RWPE2 (cell line): ENCODE results near the gene SETBP1.
"Not testable (repeated sequence)": the region's sequence is repeated elsewhere in the genome, so short reads cannot be mapped to it uniquely, and the experiment has no call there.

Experiments
- ATAC-seq: fragments of 200-7000 bp; cut with Tn5 transposase; 3 replicates; pipeline ENCODE4 v1.9.1; 2021; ENCODE audit warnings: low read depth
- DNase-seq: peaks from one replicate; pipeline ENCODE4 v3.0.0-alpha.2; 2020; ENCODE audit warnings: low spot score
- H3K27ac ChIP-seq: fragments of 450-650 bp; 2 replicates; pipeline ENCODE4 v1.5.1; 2017; ENCODE audit warnings: mild to moderate bottlenecking; ENCODE audit not compliant: poor library complexity, severe bottlenecking
- H3K27me3 ChIP-seq: fragments of 250-450 bp; sonication (Bioruptor Pico); 2 replicates; pipeline ENCODE4 v1.5.1; 2021; ENCODE audit warnings: mild to moderate bottlenecking, moderate library complexity; ENCODE audit not compliant: insufficient read depth, poor library complexity, severe bottlenecking
- H3K36me3 ChIP-seq: fragments of 250-450 bp; sonication (Bioruptor Pico); 2 replicates; pipeline ENCODE4 v1.5.1; 2020; ENCODE audit warnings: low read depth, mild to moderate bottlenecking, moderate library complexity
- H3K4me1 ChIP-seq: fragments of 250-450 bp; sonication (Bioruptor Pico); 2 replicates; pipeline ENCODE4 v1.5.1; 2021; ENCODE audit warnings: mild to moderate bottlenecking, moderate library complexity; ENCODE audit not compliant: insufficient read depth, poor library complexity, severe bottlenecking
- H3K4me3 ChIP-seq: fragments of 250-450 bp; sonication (Bioruptor Pico); 2 replicates; pipeline ENCODE4 v1.5.1; 2021; ENCODE audit warnings: mild to moderate bottlenecking, moderate library complexity; ENCODE audit not compliant: severe bottlenecking
- H3K9me3 ChIP-seq: fragments of 250-450 bp; sonication (Bioruptor Pico); 2 replicates; pipeline ENCODE4 v1.5.1; 2021; ENCODE audit warnings: mild to moderate bottlenecking, moderate library complexity; ENCODE audit not compliant: severe bottlenecking
- TF ChIP-seq, protein P1 (sequence below): fragments of 450-650 bp; IDR thresholded peaks from one replicate; pipeline ENCODE4 v1.5.1; 2017; ENCODE audit warnings: mild to moderate bottlenecking, moderate library complexity; ENCODE audit not compliant: poor library complexity, severe bottlenecking

Gene SETBP1

DNA sequence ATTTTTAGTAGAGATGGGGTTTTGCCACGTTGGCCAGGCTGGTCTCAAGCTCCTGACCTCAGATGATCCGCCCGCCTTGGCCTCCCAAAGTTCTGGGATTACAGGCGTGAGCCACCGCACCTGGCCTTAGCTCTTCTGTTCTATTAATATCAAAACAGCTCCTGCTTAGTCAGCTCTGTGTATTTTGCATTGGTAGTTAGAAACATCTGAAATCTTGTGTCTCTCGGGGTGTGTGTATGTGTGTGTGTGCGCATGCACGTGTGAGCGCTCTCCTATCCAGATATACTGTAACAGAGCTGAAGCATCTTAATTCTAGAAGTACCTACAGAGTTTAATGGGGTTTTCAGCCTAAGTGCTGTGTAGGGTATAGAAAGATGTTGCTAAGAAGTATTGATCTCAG lies 33.7 kb downstream of the SETBP1 start:
- ATAC-seq = no peak
- Histone ChIP-seq H3K9me3 (no peaks in the 10 kb centered on the region), H3K27ac (peak overlapping the region; percentile 81), H3K27me3 (no peaks in the 10 kb centered on the region), H3K4me1 (peaks cover 22% of the 10 kb centered on the region), H3K4me3 (no peak overlapping the region), H3K36me3 (no peaks in the 10 kb centered on the region)
- DNase-seq = no peak
- TF ChIP-seq, protein P1, sequence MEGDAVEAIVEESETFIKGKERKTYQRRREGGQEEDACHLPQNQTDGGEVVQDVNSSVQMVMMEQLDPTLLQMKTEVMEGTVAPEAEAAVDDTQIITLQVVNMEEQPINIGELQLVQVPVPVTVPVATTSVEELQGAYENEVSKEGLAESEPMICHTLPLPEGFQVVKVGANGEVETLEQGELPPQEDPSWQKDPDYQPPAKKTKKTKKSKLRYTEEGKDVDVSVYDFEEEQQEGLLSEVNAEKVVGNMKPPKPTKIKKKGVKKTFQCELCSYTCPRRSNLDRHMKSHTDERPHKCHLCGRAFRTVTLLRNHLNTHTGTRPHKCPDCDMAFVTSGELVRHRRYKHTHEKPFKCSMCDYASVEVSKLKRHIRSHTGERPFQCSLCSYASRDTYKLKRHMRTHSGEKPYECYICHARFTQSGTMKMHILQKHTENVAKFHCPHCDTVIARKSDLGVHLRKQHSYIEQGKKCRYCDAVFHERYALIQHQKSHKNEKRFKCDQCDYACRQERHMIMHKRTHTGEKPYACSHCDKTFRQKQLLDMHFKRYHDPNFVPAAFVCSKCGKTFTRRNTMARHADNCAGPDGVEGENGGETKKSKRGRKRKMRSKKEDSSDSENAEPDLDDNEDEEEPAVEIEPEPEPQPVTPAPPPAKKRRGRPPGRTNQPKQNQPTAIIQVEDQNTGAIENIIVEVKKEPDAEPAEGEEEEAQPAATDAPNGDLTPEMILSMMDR = no peak

DNA sequence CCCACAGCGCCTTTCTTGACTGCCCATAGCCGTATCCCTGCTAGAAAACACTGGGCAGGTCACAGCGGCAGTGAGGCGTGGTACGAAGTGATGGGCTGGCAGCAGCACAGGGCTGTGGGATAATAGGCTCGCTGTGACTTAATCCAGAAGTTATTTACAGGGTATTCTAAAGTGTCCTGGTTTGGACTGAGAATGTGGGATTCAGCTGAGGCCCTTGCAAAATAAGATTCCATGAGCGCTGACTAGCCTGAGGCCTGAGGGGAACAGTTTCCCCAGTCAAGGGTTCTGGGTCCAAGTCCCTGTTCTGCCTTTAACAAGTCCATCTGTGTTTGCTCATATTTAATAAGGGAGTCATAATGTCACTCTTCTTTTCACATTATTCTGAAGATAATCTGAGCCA lies 34.6 kb downstream of the SETBP1 start:
- DNase-seq = no peak
- H3K4me3 ChIP-seq = no peak overlapping the region

DNA sequence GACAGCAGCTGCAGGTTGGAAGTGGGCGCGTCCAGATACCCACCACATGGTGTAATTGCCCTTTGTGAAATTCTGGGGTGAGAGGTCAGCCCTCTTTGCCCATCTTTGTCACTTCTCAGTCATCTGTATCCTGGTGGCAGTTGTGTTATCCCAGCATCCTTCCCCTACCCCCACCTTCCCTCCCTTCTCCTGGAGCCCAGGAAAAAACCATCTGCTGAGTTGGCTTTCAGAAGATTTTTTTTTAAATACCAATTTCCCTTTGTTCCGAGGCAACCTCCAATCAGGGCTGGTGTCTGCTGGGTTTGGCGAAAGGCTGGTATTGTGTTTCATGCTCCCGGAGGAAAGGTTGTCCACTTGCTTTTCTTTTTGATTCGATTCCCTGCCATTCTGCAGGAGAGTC lies 35.2 kb downstream of the SETBP1 start:
- Histone ChIP-seq H3K4me1 (peaks cover 22% of the 10 kb centered on the region), H3K4me3 (no peak overlapping the region), H3K27ac (peak overlapping the region; percentile 81), H3K9me3 (no peaks in the 10 kb centered on the region), H3K36me3 (no peaks in the 10 kb centered on the region), H3K27me3 (no peaks in the 10 kb centered on the region)
- TF ChIP-seq, protein P1 = no peak
- DNase-seq = no peak
- ATAC-seq = no peak

More for the DNA sequence above, 34.6 kb downstream of the SETBP1 start:
- peak; percentile 97 for ATAC-seq
- H3K27me3 ChIP-seq = no peaks in the 10 kb centered on the region
- peaks cover 22% of the 10 kb centered on the region for H3K4me1 ChIP-seq
- TF ChIP-seq, protein P1 = no peak
- no peaks in the 10 kb centered on the region for H3K9me3 ChIP-seq
- no peaks in the 10 kb centered on the region for H3K36me3 ChIP-seq
- peak overlapping the region; percentile 81 for H3K27ac ChIP-seq

DNA sequence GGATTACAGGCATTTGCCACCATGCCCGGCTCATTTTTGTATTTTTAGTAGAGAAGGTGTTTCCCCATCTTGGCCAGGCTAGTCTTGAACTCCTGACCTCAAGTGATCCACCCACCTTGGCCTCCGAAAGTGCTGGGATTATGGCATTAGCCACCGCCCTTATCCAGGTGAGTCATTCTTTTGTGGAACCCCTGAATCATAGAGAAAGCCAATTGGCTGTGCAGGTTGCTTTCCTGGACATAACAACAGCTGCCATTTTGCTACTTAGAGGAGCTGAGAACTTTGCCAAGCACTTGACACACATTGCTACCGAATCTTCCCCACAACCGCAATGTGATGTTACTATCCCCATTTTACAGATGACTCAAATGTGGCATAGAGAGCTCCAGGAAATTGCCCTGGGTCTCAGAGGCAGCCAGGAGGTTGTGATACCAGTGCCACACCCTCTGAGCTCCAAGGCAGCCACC lies 36.0 kb downstream of the SETBP1 start:
- Histone ChIP-seq H3K36me3 (no peaks in the 10 kb centered on the region), H3K27ac (peak overlapping the region; percentile 81)

DNA sequence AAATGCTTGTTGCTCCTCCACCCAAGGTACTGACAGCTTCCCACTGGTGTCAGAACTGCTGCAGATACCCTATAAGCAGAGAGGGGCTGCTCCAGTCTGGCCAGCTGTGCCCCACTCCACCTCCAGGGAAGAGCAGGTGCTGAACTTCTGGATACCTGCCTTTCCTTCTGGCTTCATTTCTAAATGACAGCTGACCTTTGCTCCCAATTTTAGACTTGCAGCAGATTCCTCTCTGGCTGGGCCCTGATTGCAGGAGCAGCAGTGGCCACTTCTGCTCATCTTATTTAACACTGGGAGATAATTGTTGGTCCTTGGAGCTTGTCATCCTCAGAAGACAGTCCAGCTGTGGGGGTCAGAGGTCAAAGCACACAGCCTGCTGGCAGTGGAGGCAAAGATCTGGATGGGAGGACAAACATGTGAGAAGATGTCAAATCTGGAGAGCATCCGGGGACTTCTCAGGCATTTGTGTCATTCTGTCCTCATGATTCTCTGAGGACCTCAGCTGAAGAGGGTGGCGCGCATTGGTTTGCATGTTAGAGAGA lies 38.9 kb downstream of the SETBP1 start:
- DNase-seq = no peak
- ATAC-seq = no peak
- Histone ChIP-seq H3K9me3 (no peaks in the 10 kb centered on the region), H3K27me3 (no peaks in the 10 kb centered on the region), H3K4me1 (peaks cover 22% of the 10 kb centered on the region), H3K4me3 (no peak overlapping the region), H3K27ac (no peak overlapping the region), H3K36me3 (no peaks in the 10 kb centered on the region)
- TF ChIP-seq, protein P1 = no peak

More for the DNA sequence above, 36.0 kb downstream of the SETBP1 start:
- Histone ChIP-seq H3K27me3 (no peaks in the 10 kb centered on the region), H3K9me3 (no peaks in the 10 kb centered on the region), H3K4me1 (peaks cover 22% of the 10 kb centered on the region), H3K4me3 (no peak overlapping the region)
- no peak for DNase-seq
- TF ChIP-seq, protein P1 = no peak
- ATAC-seq = 0 out of 3 replicates have a peak, but pooled peaks have one; percentile 18

DNA sequence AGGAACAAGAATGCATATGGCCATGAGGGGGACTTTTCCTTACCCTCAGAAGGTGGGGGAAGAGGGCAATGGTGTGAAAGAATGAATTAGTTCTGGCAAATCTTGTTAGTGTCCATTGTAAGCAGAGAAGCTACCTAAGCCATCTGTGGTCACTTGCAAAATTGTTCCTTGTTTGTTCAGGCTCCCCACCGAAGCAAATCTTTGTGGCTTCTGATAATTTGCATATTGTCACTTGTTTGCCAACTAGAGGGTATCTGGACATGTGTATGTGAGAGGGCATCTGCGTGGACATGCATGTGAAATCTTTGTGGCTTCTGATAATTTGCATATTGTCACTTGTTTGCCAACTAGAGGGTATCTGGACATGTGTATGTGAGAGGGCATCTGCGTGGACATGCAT lies 41.1 kb downstream of the SETBP1 start:
- H3K27ac ChIP-seq, ATAC-seq: not testable (repeated sequence)

More for the DNA sequence above, 41.1 kb downstream of the SETBP1 start:
- not testable (repeated sequence) for H3K4me3 ChIP-seq, H3K36me3 ChIP-seq, H3K9me3 ChIP-seq, DNase-seq, H3K27me3 ChIP-seq
- H3K4me1 ChIP-seq = peaks cover 17% of the 10 kb centered on the region
